ENCODE measurements around the gene ENTPD2. TPM values are rescaled to one million over a fixed set of nuclear protein-coding genes. Genes with fewer than 3 reads are reported as not detected.

The ENTPD2 gene
- total and polyA plus RNA-seq, 8 donors = 0.71 to 4.7 (median 2.4) TPM

DNA sequence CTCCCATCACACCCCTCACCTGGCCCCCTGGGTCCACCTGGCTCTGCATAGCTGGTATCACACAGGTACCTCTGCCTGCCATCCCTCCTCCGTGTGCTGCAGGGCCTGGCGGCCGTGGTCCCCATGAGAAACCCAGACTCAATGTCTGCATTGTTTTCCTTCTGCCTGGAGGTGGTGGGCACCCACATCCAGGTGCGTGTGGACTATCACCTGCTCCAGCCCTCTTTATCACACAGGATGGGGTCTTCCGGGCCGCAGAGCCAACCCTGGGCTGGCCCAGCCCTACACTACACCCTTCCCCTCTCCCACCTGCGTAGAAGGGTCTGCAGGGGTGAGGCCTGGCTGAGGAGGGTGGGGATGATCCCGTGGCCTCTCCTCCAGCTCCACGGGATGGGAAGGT lies 14.9 kb downstream of the ENTPD2 start:
- H3K4me1 ChIP-seq = peaks cover 12 to 37% of the 10 kb centered on the region in 2 donors
- intact Hi-C loops (cut with DNase I) = no loop called here
- peaks cover 0 to 13% of the 10 kb centered on the region in 2 donors for H3K27me3 ChIP-seq
- H3K27ac ChIP-seq = no peak overlapping the region
- ATAC-seq (no peak), DNase-seq (no peak)
- H3K36me3 ChIP-seq = peaks cover 0 to 37% of the 10 kb centered on the region in 2 donors
- TF ChIP-seq, protein P1, sequence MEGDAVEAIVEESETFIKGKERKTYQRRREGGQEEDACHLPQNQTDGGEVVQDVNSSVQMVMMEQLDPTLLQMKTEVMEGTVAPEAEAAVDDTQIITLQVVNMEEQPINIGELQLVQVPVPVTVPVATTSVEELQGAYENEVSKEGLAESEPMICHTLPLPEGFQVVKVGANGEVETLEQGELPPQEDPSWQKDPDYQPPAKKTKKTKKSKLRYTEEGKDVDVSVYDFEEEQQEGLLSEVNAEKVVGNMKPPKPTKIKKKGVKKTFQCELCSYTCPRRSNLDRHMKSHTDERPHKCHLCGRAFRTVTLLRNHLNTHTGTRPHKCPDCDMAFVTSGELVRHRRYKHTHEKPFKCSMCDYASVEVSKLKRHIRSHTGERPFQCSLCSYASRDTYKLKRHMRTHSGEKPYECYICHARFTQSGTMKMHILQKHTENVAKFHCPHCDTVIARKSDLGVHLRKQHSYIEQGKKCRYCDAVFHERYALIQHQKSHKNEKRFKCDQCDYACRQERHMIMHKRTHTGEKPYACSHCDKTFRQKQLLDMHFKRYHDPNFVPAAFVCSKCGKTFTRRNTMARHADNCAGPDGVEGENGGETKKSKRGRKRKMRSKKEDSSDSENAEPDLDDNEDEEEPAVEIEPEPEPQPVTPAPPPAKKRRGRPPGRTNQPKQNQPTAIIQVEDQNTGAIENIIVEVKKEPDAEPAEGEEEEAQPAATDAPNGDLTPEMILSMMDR (IDR thresholded peaks at IDR 0.05) = no peak
- H3K4me3 ChIP-seq = no peak overlapping the region
- H3K9me3 ChIP-seq = no peaks in the 10 kb centered on the region

DNA sequence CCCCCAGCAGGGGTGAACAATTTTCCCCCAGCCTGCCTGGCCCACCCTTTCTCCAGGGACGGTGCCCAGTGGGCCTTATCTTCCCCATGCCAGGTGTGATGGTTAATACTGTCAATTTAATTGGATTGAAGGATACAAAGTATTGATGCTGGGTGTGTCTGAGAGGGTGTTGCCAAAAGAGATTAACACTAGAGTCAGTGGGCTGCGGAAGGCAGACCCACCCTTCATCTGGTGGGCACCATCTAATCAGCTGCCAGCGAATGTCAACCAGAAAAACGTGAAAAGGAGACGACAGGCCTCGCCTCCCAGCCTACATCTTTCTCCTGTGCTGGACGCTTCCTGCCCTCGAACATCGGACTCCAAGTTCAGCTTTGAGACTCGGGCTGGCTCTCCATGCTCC lies 16.4 kb downstream of the ENTPD2 start:
- peaks cover 0 to 37% of the 10 kb centered on the region in 2 donors for H3K36me3 ChIP-seq
- TF ChIP-seq, protein P1 (IDR thresholded peaks at IDR 0.05) = no peak
- DNase-seq = no peak
- peaks cover 8 to 46% of the 10 kb centered on the region in 2 donors for H3K4me1 ChIP-seq
- H3K27ac ChIP-seq = no peak overlapping the region
- H3K9me3 ChIP-seq = no peaks in the 10 kb centered on the region
- intact Hi-C loops (cut with DNase I) = no loop called here
- H3K4me3 ChIP-seq = no peak overlapping the region
- no peak for ATAC-seq
- no peaks in the 10 kb centered on the region for H3K27me3 ChIP-seq

DNA sequence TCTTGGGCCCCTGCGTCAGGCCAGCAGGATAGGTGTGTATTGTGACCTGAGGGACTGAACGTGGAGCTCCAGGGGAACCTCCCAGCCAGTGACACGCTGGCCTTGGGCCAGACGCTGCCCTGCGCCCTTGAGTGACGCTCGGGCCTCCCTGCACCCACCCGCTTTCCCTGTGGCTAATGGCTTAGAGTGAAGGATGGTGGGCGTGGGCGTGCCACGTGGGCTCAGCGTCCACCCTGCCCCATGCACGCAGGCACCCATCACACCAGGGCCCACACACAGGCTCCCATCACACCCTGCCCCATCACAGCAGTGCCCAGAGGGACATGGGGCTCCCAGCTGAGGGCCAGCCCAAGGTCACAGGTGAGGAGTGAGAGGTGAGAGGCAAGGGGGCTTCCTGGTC lies 16.8 kb downstream of the ENTPD2 start:
- DNase-seq (no peak), ATAC-seq (no peak)
- H3K4me3 ChIP-seq = no peak overlapping the region
- no peaks in the 10 kb centered on the region for H3K9me3 ChIP-seq
- H3K4me1 ChIP-seq = peaks cover 8 to 50% of the 10 kb centered on the region in 2 donors
- TF ChIP-seq, protein P1 (IDR thresholded peaks at IDR 0.05) = no peak
- no peak overlapping the region for H3K27ac ChIP-seq
- peaks cover 0 to 37% of the 10 kb centered on the region in 2 donors for H3K36me3 ChIP-seq
- intact Hi-C loops (cut with DNase I) = no loop called here
- no peaks in the 10 kb centered on the region for H3K27me3 ChIP-seq

DNA sequence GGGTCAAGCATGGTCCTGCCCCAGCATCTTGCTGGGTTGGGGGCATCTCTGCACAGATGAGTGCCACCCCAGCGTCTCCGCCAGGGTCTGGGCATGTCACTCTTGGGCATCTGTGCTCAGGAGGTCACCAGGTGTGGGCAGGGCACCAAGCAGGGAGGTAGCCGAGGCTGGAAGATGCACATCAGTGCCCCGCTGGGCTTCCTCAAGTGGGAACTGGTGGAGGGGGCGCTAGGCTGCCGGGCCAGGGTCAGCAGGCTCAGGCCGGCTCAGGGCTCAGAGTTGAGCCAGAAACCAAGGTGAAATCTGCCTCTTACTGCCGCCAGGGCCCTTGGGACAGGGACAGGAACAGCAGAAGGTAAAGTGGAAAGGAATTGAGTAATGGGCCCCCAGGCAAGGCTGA lies 17.9 kb downstream of the ENTPD2 start:
- peaks cover 9 to 55% of the 10 kb centered on the region in 2 donors for H3K4me1 ChIP-seq
- H3K27me3 ChIP-seq = no peaks in the 10 kb centered on the region
- peaks cover 0 to 37% of the 10 kb centered on the region in 2 donors for H3K36me3 ChIP-seq
- TF ChIP-seq, protein P1 (IDR thresholded peaks at IDR 0.05) = no peak
- intact Hi-C loops (cut with DNase I) = no loop called here
- no peak overlapping the region for H3K4me3 ChIP-seq
- H3K27ac ChIP-seq = no peak overlapping the region
- no peaks in the 10 kb centered on the region for H3K9me3 ChIP-seq
- DNase-seq (no peak), ATAC-seq (no peak)

DNA sequence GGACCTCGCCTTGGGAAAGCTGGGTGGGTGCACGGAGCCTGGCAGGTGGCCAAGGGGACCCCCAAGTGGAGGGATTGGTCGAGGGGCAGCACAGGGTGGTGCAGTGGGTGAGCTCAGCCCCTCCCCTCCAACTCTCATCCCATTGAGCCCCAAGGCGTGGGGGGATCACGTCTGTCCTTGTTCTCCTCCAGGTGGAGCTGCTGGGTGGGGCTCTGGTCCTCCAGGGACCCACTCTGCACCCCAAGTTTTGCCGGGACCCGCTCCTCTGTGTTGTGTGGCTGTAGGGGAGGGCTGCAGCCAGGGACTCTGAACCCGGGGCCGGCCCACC lies 18.4 kb downstream of the ENTPD2 start:
- no peaks in the 10 kb centered on the region for H3K27me3 ChIP-seq
- no peaks in the 10 kb centered on the region for H3K9me3 ChIP-seq
- intact Hi-C loops (cut with DNase I) = no loop called here
- TF ChIP-seq, protein P1 (IDR thresholded peaks at IDR 0.05) = peak in 1 of 2 donors; percentile 42
- H3K27ac ChIP-seq = peak overlapping the region in 1 of 2 donors; percentile 84
- ATAC-seq = no peak
- peaks cover 10 to 55% of the 10 kb centered on the region in 2 donors for H3K4me1 ChIP-seq
- peaks cover 0 to 32% of the 10 kb centered on the region in 2 donors for H3K36me3 ChIP-seq
- DNase-seq = no peak
- H3K4me3 ChIP-seq = no peak overlapping the region
